WTC11 (cell line): ENCODE data around the gene TIGD2. TPM values are rescaled to one million over a fixed set of nuclear protein-coding genes. Genes with fewer than 3 reads are reported as not detected.
A peak's percentile ranks its signal among the peaks of the same experiment; 100 is the strongest.

Experiments
- ATAC-seq: fragments of 200-7000 bp; cut with Tn5 transposase; 2 replicates; pipeline ENCODE4 v1.10.0; 2021; ENCODE audit warnings: mild to moderate bottlenecking, moderate library complexity
- CTCF ChIA-PET: fragments of 300-600 bp; sonication (Branson Sonifier 250); formaldehyde crosslinking; loops from one replicate; lab custom pipeline; 2021; ENCODE audit warnings: antibody characterized with exemption; lab: Charles Lee
- POLR2A ChIA-PET: fragments of 350-600 bp; sonication (Branson Sonifier 250); formaldehyde crosslinking; loops from one replicate; lab custom pipeline; 2021; ENCODE audit warnings: antibody characterized with exemption; lab: Charles Lee
- DNase-seq: peaks from one replicate; pipeline ENCODE4 v3.0.0; 2021; ENCODE audit warnings: low spot score
- H3K27ac Mint-ChIP-seq: 2 replicates; pipeline ENCODE4 v1.8.0; 2021; ENCODE audit warnings: mixed read lengths
- H3K27me3 Mint-ChIP-seq: 2 replicates; pipeline ENCODE4 v1.8.0; 2021; ENCODE audit warnings: low read depth, mild to moderate bottlenecking, moderate library complexity, mixed read lengths
- H3K36me3 Mint-ChIP-seq: 2 replicates; pipeline ENCODE4 v1.8.0; 2021; ENCODE audit warnings: mixed read lengths
- H3K4me1 Mint-ChIP-seq: 2 replicates; pipeline ENCODE4 v1.8.0; 2022; ENCODE audit warnings: mixed read lengths
- H3K4me3 Mint-ChIP-seq: 2 replicates; pipeline ENCODE4 v1.8.0; 2021; ENCODE audit warnings: mild to moderate bottlenecking, moderate library complexity, mixed read lengths
- H3K9me3 Mint-ChIP-seq: 2 replicates; pipeline ENCODE4 v1.8.0; 2021; ENCODE audit warnings: mixed read lengths
- ATF1 ChIP-seq: sonication (generic); formaldehyde crosslinking; IDR thresholded peaks from 2 replicates; pipeline ENCODE4 v1.8.1; 2023; ENCODE audit warnings: mild to moderate bottlenecking, moderate library complexity, missing genetic modification reagents
- CREB1 ChIP-seq: sonication (generic); formaldehyde crosslinking; IDR thresholded peaks from 2 replicates; pipeline ENCODE4 v1.8.0; 2023; ENCODE audit warnings: mild to moderate bottlenecking, missing genetic modification reagents
- CTCF ChIP-seq: fragments of 200-600 bp; IDR thresholded peaks from 2 replicates; pipeline ENCODE4 v1.8.0; 2022; ENCODE audit warnings: antibody characterized with exemption
- E2F5 ChIP-seq: sonication (generic); formaldehyde crosslinking; IDR thresholded peaks from 2 replicates; pipeline ENCODE4 v1.8.1; 2022; ENCODE audit warnings: mild to moderate bottlenecking, moderate library complexity, missing genetic modification reagents
- FOXJ3 ChIP-seq: sonication (generic); formaldehyde crosslinking; IDR thresholded peaks from 2 replicates; pipeline ENCODE4 v1.9.0; 2021; ENCODE audit warnings: missing genetic modification reagents, mild to moderate bottlenecking, borderline replicate concordance
- FOXP4 ChIP-seq: sonication (generic); formaldehyde crosslinking; IDR thresholded peaks from 2 replicates; pipeline ENCODE4 v1.8.0; 2022; ENCODE audit warnings: mild to moderate bottlenecking, missing genetic modification reagents
- NFATC4 ChIP-seq: fragments of 250-450 bp; sonication (Bioruptor Pico); IDR thresholded peaks from 2 replicates; pipeline ENCODE4 v1.9.0; 2021; ENCODE audit warnings: mild to moderate bottlenecking
- NFYB ChIP-seq: sonication (generic); formaldehyde crosslinking; conservative IDR thresholded peaks from 2 replicates; pipeline ENCODE4 v1.8.0; 2022; ENCODE audit warnings: low read depth, missing genetic modification reagents
- SOX15 ChIP-seq: fragments of 250-450 bp; sonication (Bioruptor Pico); IDR thresholded peaks from 2 replicates; pipeline ENCODE4 v1.9.0; 2021; ENCODE audit warnings: mild to moderate bottlenecking
- TCF7 ChIP-seq: sonication (generic); formaldehyde crosslinking; IDR thresholded peaks from 2 replicates; pipeline ENCODE4 v1.8.0; 2022; ENCODE audit warnings: mild to moderate bottlenecking, low read depth, missing genetic modification reagents, moderate library complexity
- TP53 ChIP-seq: sonication (generic); formaldehyde crosslinking; IDR thresholded peaks from 2 replicates; pipeline ENCODE4 v1.8.1; 2023; ENCODE audit warnings: mild to moderate bottlenecking, missing genetic modification reagents
- USF2 ChIP-seq: sonication (generic); formaldehyde crosslinking; IDR thresholded peaks from 2 replicates; pipeline ENCODE4 v1.8.1; 2023; ENCODE audit warnings: mild to moderate bottlenecking, missing genetic modification reagents, moderate library complexity
- ZBTB21 ChIP-seq: sonication (generic); formaldehyde crosslinking; IDR thresholded peaks from 2 replicates; pipeline ENCODE4 v1.8.1; 2023; ENCODE audit warnings: mild to moderate bottlenecking, missing genetic modification reagents, borderline replicate concordance
- ZNF138 ChIP-seq: sonication (generic); formaldehyde crosslinking; conservative IDR thresholded peaks from 2 replicates; pipeline ENCODE4 v1.8.1; 2022; ENCODE audit warnings: mild to moderate bottlenecking, moderate library complexity, missing genetic modification reagents
- ZNF396 ChIP-seq: fragments of 250-450 bp; sonication (Bioruptor Pico); IDR thresholded peaks from 2 replicates; pipeline ENCODE4 v1.8.0; 2021; ENCODE audit warnings: mild to moderate bottlenecking, moderate library complexity, borderline replicate concordance
- total RNA-seq: library from RNA; stranded (reverse); gene quantifications from 3 replicates; pipeline ENCODE4 v1.2.3, GENCODE V29; 2021
- TF ChIP-seq, protein P1 (sequence below): sonication (generic); formaldehyde crosslinking; conservative IDR thresholded peaks from 2 replicates; pipeline ENCODE4 v1.8.1; 2022; ENCODE audit warnings: mild to moderate bottlenecking, missing genetic modification reagents
- TF ChIP-seq, protein P2 (sequence below): fragments of 250-450 bp; sonication (Bioruptor Pico); IDR thresholded peaks from 2 replicates; pipeline ENCODE4 v2.1.2; 2022; ENCODE audit warnings: mild to moderate bottlenecking, moderate library complexity
- TF ChIP-seq, protein P3 (sequence below): sonication (generic); formaldehyde crosslinking; IDR thresholded peaks from 2 replicates; pipeline ENCODE4 v1.8.1; 2023; ENCODE audit warnings: mild to moderate bottlenecking, missing genetic modification reagents
- TF ChIP-seq, protein P4 (sequence below): fragments of 250-450 bp; sonication (Bioruptor Pico); IDR thresholded peaks from 2 replicates; pipeline ENCODE4 v1.8.0; 2021; ENCODE audit warnings: mild to moderate bottlenecking

TIGD2 gene
- total RNA-seq, 1 experiment from 2014 or later: 5.0 TPM

- ChIA-PET POLR2A (interaction anchor here (0.6 kb wide), 1 partner anchor 27 kb away, joined by 3 read pairs; no protein-coding TSS in a partner anchor), CTCF (no interaction called here)
- Mint-ChIP-seq H3K36me3 (peaks cover 11% of the 10 kb centered on the region), H3K27ac (no peak overlapping the region), H3K9me3 (peaks cover 12% of the 10 kb centered on the region), H3K27me3 (no peaks in the 10 kb centered on the region; the same call in 1 of the 2 replicates), H3K4me3 (no peak overlapping the region), H3K4me1 (peaks cover 7% of the 10 kb centered on the region)
- ATAC-seq: no peak
- TF ChIP-seq NFATC4 (no peak), ZBTB21 (no peak), TCF7 (CRISPR knock-in tag) (no peak), ZNF138 (no peak)
- TF ChIP-seq, protein P1, sequence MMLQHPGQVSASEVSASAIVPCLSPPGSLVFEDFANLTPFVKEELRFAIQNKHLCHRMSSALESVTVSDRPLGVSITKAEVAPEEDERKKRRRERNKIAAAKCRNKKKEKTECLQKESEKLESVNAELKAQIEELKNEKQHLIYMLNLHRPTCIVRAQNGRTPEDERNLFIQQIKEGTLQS: no peak
- TF ChIP-seq, protein P2, sequence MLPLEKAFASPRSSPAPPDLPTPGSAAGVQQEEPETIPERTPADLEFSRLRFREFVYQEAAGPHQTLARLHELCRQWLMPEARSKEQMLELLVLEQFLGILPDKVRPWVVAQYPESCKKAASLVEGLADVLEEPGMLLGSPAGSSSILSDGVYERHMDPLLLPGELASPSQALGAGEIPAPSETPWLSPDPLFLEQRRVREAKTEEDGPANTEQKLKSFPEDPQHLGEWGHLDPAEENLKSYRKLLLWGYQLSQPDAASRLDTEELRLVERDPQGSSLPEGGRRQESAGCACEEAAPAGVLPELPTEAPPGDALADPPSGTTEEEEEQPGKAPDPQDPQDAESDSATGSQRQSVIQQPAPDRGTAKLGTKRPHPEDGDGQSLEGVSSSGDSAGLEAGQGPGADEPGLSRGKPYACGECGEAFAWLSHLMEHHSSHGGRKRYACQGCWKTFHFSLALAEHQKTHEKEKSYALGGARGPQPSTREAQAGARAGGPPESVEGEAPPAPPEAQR (CRISPR knock-in tag): no peak
- no peak for DNase-seq
Measured at GRCh38 chr4:89121387-89122068, 10.2 kb downstream of the TIGD2 start.

- Mint-ChIP-seq H3K4me3 (no peak overlapping the region), H3K4me1 (peaks cover 7% of the 10 kb centered on the region), H3K27me3 (no peaks in the 10 kb centered on the region; the same call in 1 of the 2 replicates), H3K27ac (peak overlapping the region; percentile 19; the same call in 1 of the 2 replicates), H3K9me3 (peaks cover 12% of the 10 kb centered on the region), H3K36me3 (peaks cover 11% of the 10 kb centered on the region)
- no peak for DNase-seq
- ChIA-PET POLR2A (interaction anchor here (0.7 kb wide), 1 partner anchor 1866 kb away, joined by 3 read pairs; no protein-coding TSS in a partner anchor), CTCF (interaction anchor here (0.6 to 1.0 kb wide), 3 partner anchors 36 to 268 kb away, joined by 3 to 4 read pairs (median 3); no protein-coding TSS in a partner anchor)
- TF ChIP-seq CTCF (no peak), FOXJ3 (no peak), USF2 (CRISPR knock-in tag) (no peak), TP53 (no peak), ZNF396 (CRISPR knock-in tag) (no peak), ZNF138 (no peak), CREB1 (CRISPR knock-in tag) (no peak), SOX15 (CRISPR knock-in tag) (no peak), NFYB (no peak), ATF1 (CRISPR knock-in tag) (no peak), FOXP4 (CRISPR knock-in tag) (no peak), E2F5 (CRISPR knock-in tag) (no peak)
- TF ChIP-seq, protein P3, sequence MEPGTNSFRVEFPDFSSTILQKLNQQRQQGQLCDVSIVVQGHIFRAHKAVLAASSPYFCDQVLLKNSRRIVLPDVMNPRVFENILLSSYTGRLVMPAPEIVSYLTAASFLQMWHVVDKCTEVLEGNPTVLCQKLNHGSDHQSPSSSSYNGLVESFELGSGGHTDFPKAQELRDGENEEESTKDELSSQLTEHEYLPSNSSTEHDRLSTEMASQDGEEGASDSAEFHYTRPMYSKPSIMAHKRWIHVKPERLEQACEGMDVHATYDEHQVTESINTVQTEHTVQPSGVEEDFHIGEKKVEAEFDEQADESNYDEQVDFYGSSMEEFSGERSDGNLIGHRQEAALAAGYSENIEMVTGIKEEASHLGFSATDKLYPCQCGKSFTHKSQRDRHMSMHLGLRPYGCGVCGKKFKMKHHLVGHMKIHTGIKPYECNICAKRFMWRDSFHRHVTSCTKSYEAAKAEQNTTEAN (CRISPR knock-in tag): no peak
- TF ChIP-seq, protein P4, sequence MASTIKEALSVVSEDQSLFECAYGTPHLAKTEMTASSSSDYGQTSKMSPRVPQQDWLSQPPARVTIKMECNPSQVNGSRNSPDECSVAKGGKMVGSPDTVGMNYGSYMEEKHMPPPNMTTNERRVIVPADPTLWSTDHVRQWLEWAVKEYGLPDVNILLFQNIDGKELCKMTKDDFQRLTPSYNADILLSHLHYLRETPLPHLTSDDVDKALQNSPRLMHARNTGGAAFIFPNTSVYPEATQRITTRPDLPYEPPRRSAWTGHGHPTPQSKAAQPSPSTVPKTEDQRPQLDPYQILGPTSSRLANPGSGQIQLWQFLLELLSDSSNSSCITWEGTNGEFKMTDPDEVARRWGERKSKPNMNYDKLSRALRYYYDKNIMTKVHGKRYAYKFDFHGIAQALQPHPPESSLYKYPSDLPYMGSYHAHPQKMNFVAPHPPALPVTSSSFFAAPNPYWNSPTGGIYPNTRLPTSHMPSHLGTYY (CRISPR knock-in tag): no peak
- no peak for ATAC-seq
Measured at GRCh38 chr4:89123451-89123851, 12.1 kb downstream of the TIGD2 start.
